ENCODE data around the gene LBH.

Gene LBH

DNA sequence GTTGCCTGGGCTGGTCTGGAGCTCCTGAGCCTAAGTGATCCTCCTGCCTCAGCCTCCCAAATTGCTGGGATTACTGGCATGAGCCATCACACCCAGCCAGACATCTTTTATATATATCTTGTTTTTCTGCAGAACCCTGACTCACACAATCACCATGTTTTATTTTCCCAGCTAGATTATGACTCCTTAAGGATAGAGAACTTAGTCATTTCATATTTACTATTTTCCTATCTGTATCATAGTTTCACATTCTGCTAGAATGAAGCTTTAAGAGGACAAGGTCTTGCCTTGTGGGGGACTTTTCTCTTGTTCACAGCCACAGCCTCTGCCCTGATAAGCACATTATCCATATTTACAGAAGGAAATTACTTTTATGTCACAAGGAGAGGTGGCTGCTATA, 73.9 kb downstream of the LBH start:
- DNase-seq (ENCODE audit: low read depth), result no peak

DNA sequence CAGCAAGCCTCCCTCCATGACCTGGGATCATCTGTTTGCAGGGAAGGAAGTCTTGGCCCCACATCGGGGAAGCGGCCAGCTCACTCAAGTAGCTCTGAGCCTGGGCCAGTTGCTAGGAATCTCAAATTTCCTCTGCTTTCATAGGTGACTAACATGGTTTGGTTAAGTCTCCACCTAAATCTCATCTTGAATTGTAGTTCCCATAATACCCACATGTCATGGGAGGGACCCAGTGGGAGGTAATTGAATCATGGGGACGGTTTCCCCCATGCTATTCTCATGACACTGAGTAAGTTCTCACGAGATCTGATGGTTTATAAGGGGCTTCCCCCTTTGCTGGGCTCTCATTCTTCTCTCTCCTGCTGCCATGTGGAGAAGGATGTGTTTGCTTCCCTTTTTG, 75.2 kb downstream of the LBH start:
- no peak for DNase-seq (ENCODE audit: low read depth)

DNA sequence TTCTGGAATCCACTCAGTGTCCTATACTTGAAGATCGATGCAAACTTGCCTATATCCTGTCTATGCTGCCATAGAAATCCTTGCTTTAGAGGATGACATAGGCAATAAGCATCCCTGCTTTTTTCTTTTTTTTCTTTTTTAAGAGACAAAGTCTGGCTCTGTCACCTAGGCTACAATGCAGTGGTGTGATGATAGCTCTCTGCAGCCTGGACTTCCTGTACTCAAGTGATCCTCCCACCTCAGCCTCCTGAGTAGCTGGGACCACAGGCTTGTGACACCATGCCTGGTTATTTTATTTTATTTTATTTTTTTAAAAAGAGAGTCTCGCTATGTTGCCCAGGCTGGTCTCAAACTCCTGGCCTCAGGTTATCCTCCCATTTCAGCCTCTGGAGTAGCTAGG, 76.9 kb downstream of the LBH start:
- no peak for DNase-seq (ENCODE audit: low read depth)

Measured in T follicular helper cell (primary cell).